GM19043 (cell line): Measurements from ENCODE around the gene P2RX1.
"Not testable (repeated sequence)": the region's sequence is repeated elsewhere in the genome, so short reads cannot be mapped to it uniquely, and the experiment has no call there.

Source experiments
- ATAC-seq: cut with Tn5 transposase; IDR thresholded peaks from one replicate; pipeline ENCODE4 v1.9.1; 2021; ENCODE audit warnings: low read depth; ENCODE audit not compliant: unreplicated experiment

Gene P2RX1

GRCh38 chr17:3952186-3952585, 35.9 kb upstream of the P2RX1 start:
- ATAC-seq = no peak

- no peak for ATAC-seq
Observed at GRCh38 chr17:3951420-3951819, 35.2 kb upstream of the P2RX1 start.

GRCh38 chr17:3951003-3951402, 34.7 kb upstream of the P2RX1 start:
- ATAC-seq = no peak

GRCh38 chr17:3950584-3950983, 34.3 kb upstream of the P2RX1 start:
- ATAC-seq = no peak

- ATAC-seq = no peak
Observed at GRCh38 chr17:3949418-3949817, 33.2 kb upstream of the P2RX1 start.

- not testable (repeated sequence) for ATAC-seq
Observed at GRCh38 chr17:3948551-3948950, 32.3 kb upstream of the P2RX1 start.

- no peak for ATAC-seq
Observed at GRCh38 chr17:3947318-3947810, 31.1 kb upstream of the P2RX1 start.

- no peak for ATAC-seq
Observed at GRCh38 chr17:3946711-3947235, 30.5 kb upstream of the P2RX1 start.

GRCh38 chr17:3944485-3945388, 28.5 kb upstream of the P2RX1 start:
- ATAC-seq = no peak

- ATAC-seq = no peak
Observed at GRCh38 chr17:3943240-3943891, 27.1 kb upstream of the P2RX1 start.

GRCh38 chr17:3940965-3941698, 24.9 kb upstream of the P2RX1 start:
- no peak for ATAC-seq

GRCh38 chr17:3937359-3937758, 21.1 kb upstream of the P2RX1 start:
- no peak for ATAC-seq

GRCh38 chr17:3935825-3936355, 19.6 kb upstream of the P2RX1 start:
- ATAC-seq = no peak

GRCh38 chr17:3935140-3935542, 18.9 kb upstream of the P2RX1 start:
- no peak for ATAC-seq

- no peak for ATAC-seq
Observed at GRCh38 chr17:3929764-3930163, 13.5 kb upstream of the P2RX1 start.

- no peak for ATAC-seq
Observed at GRCh38 chr17:3929181-3929580, 12.9 kb upstream of the P2RX1 start.

GRCh38 chr17:3928406-3928805, 12.1 kb upstream of the P2RX1 start:
- no peak for ATAC-seq

GRCh38 chr17:3927628-3928340, 11.5 kb upstream of the P2RX1 start:
- no peak for ATAC-seq

GRCh38 chr17:3926860-3927627, 10.8 kb upstream of the P2RX1 start:
- no peak for ATAC-seq
